ENCODE data around the gene MVB12B.

The MVB12B gene

DNA sequence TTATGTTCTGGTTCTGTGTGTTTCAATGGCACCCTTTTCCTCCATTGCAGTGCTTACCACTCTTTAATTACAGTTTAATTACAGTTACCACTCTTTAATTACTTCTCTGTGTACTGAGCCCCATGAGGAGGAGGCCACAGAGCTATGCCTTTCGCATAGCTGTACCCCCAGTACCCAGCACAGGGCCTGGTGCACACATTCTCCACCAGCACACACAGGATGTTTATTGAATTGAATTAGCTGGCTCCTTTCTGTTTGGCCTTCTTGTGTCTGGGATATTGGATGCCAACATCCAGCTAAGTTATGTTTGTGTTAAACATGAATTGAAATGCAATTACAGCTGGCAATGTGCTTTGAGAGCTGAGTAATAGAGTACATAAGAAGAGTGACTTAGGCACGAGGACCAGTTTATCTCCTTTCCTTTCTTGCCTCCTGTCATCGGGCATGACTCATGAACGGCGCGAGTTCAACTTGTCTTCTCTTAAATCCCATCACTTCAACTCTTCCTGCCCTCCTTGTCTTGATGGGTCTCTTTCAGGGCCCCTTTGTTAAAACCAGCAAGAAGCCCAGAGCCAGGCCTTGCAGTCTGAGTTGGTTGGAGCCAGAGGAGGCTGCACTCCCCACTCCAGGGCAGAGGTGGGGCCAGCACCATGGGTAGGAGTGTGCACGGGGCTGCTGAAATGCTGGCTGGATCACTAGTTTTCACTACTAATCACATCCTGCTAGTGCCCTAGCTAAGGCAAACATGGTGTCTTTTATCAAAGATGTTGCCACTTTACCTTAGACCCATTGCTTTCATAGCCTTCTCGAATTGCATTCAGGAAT, 37.4 kb downstream of the MVB12B start:
- DNase-seq, result no peak

DNA sequence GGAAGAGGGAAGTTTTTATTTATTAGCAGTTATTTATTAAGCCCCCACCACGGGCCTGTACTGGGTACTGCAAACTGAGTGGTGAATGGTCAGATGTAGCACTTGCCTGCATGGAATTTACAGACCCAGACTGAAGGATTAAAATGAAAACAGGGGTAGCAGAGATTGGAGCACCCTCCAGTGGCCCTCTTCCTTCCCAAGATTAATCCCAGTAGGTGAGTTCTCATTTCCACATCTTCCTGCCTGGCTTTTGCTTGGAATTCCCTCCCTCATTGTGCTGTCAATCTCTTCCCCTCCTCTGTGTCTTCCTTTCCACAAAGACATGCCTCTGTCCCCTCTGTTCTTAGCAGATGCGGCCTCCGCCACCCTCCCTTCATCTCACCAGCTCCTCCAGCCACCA, 39.2 kb downstream of the MVB12B start:
- DNase-seq, result no peak

DNA sequence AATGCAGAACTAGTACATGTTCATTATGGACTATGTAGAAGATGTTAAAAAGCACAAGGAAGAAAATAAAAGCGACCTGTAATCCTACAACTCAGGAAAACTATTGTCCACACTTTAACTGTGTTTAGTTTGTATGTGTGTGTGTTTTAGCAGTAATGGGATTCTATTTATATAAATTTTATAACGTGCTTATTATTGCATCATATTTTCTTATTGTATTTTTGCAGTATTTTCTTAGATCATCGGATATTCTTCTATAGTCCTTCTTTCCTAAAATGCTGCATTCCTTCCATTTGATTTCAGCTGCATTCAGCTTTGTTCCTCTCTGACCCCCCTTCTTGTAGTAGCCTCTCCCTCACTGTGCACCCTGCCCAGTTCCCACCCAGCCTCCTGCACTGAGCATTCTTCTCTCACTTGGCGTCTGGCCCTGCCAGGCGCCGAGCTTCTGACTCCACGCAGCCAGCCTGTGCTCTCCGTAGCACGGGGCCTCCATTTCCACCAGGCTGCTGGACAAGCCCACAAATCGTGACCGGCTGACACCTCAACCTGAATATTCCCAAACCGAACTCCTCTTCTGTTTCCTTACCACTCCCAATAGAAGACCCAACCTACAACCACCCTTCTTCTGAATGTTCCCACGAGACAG, 39.9 kb downstream of the MVB12B start:
- DNase-seq, result peak; percentile 87

DNA sequence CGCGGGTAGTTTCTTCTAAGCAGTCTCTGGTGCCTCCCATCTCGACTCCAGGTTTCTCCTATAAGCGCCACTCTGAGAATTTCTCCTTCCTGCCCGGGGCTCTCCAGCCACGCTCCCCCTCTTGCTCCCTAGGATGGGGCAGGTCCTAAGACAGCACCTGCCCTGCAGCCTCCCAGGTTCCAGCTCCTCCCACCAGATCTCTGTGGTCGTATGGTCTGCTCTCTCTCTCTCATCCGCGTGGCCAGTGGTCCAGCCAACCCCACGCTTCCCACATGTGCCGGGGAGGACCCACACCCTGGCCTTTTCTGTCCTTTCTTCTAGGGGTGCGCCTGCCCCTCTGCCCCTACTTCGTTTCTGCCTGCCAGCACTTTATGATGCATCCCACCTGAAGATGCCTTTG, 40.5 kb downstream of the MVB12B start:
- no peak for DNase-seq

DNA sequence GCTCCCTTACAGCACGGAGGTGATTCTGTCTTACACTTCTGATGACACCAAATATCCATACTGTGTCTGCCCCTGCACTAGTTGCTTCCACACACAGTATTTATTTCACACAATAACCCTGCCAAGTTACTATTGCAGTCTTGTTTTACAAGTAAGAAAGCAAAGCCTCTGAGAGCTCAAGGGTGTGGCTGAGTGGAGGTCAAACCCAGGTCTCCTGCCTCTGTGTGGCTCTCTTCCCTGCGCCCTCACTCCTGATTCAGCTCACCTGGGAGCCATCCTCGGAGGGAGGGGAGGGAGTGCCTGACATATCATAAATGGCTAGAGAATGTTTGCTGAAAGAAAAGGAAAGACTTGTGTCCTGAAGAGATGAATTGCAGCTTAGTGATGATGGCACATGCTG, 41.0 kb downstream of the MVB12B start:
- no peak for DNase-seq

DNA sequence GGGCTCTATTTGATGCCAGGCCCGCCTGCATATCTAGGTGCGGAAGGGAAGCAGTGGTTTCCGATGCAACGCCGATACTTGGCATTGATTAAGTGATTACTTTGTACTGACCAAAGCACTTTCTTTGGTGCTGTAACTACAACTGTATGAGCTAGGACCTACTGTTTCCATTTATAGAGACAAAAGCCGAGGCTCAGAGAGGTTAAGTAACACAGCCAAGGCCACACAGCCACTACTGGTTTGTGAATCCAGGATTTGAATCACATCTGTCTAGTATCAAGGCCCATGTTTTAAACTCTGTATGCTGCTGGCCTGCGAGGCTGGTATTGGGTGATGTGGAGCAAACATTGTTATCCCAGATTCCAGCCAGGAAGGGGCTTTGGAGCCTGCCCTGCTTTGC, 41.4 kb downstream of the MVB12B start:
- DNase-seq, result no peak

DNA sequence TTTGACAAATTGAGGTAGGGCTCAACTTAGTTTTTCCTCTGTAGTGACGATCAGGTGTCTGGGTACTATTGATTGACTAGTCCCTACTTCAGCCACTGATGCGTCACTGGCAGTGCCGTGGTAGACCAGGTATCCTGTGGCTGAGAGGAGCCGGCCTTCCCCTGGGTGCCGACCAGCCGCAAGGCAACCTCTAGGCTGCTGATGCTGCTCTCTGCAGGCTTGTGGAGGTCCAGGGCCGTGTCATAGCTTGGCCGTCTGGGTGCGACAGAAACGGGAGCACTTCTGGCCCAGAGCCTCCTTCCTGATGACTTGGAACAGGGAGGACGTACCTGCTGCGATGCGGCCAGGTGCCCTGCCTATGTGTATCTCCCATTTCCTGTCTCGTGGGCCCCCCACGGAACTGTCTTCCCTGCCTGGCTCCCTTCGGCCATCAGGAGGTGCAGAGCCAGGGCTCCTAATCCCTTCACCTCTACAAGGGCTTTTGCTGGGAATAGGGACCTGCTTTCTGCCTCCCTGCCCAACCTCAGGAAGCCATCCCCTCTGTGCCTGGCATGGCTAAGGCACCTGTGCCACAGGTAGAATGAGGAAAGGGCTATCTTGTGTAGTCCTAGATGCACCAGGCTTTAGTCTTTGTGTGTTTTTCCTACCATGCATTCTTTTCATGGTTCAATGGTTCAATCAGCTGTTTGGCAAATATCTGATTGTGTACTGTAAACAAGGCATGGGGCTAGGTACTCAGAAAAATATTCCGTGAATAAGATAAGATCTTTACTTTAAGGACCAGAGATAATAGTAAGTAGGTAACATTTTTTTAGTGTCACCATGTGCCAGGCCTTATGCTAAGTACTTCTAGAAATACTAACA, 44.6 kb downstream of the MVB12B start:
- DNase-seq, result no peak

DNA sequence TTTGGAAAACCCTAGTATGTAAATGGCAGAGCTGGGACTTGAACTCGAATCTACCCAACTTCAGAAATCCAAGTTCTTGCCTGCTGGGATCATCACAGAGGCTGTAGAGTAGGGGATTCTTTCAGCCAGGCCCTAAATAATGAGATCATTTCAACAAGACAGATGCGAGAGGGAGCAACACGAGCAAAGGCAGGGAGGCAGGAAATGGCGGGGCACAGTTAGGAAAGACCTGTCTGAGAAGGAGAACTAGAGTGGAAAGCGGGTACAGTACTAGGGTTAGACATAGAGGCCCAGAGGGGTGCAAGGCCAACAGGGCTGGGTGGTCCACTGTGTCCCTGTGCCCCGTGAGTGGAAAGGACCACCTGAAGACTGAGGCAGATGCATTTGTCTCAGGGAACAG, 46.1 kb downstream of the MVB12B start:
- DNase-seq, result no peak

DNA sequence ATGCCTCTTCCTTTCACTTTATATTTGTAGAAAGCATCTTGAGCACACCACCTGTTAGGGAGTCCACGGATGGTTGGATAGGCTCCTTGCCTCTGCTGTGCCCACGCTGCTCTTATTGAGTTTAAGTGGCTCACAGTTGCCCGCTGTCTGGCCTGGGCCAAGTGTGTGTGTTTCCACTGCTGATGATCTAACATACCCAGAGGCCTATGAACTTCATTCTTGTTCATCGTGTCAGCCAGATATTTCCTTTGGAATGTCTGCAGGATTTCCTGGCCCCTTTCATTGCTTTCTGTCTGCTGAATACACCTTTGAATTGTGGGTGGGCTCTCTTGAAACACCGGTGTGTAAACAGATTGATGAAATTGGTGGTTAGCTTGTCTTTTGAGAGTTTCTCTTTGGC, 46.6 kb downstream of the MVB12B start:
- no peak for DNase-seq

DNA sequence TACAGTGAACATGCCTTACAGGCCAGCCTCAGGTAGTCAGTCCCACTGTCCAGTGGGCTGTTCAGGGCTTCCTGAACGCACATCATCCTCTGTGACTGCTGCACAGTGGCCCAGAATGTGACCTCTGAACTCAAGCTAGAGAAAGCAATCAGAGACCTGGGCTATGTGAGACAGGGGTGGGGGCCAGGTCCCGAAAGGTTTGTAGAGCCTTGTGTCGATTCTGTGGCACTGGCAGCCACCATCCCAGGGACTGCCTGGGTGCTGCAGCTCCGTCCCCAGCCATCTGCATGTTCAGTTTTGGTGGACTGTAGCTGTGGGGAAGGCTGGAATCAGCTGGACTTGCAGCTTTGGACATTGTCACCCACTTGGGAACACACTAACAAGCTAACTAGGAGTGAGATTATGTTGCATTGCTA, 47.7 kb downstream of the MVB12B start:
- no peak for DNase-seq

DNA sequence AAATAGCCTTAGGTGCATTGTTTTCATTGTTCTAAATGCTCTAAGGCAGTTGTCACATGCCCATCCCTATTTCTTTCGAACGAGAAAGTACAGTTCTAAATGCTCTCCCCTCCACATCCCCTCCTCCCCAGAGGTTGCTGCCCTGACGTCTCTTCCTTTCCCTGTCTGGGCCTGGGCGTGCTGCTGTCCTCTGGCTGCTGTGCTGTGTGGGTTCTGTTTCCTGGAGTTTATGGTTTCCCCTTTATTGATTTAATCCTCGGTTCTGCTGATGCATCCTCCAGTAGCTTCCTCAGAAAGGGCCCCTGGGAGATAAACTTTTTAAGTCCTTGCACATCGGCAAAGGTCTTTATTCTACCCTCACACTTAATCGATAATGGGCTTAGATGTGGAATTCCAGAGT, 48.8 kb downstream of the MVB12B start:
- DNase-seq, result peak; percentile 62

DNA sequence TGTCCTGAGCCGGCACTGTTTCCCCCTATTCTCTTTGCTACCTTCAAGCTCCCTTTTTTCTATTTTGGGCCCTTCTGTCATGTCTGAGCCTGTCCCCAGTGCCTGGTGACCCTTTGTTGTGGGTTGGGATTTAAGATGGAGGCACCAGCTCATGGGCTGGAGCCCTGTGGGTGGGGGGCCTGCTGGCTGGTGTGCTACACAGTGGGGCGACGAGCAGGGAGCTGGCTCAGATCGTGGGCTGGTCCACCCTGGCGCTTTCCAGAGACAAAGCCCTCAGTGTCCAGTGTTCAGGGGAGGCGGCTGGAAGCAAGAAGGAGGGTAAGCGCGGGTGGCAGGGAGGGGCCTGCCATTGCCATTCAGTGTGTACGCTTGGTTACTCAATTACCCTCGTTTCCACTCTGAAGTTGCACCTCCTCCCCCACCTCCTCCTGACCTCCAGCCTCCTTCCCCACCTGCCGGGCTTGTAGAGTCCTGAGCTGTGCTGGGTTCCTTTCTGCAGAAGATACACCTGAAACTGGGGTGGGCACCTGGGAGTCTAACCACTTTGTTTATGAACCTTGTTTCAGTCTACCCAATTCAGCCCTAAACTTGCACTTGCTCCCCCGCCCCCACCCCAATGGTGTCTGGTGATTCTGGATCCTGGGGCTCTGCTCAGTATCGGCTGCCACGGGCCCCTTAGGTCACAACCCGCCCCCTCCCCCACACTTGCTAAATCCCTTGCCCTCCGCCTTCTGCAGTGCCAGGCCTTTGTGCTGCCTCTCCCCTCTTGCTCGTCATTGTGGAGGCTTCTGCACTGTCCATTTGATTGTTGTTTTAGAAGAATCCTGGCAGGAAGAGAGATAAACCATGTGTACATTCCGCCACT, 49.9 kb downstream of the MVB12B start:
- DNase-seq, result peak; percentile 85

DNA sequence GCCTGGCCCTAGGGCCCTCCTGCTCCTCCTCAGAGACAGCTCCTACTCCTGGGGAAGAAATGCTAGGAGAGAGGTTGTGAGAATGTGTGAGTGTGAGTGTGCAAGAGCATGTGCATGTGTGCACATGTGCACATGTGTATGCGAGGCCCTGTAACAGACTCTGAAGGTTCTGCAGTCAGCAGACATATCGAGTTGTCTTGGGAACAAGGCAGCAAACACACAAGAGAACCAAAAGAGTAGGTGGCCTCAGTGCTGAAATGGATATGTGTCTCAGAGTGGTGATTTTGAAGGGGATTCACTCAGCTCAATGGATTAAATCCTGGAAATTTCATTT, 50.5 kb downstream of the MVB12B start:
- DNase-seq, result no peak

DNA sequence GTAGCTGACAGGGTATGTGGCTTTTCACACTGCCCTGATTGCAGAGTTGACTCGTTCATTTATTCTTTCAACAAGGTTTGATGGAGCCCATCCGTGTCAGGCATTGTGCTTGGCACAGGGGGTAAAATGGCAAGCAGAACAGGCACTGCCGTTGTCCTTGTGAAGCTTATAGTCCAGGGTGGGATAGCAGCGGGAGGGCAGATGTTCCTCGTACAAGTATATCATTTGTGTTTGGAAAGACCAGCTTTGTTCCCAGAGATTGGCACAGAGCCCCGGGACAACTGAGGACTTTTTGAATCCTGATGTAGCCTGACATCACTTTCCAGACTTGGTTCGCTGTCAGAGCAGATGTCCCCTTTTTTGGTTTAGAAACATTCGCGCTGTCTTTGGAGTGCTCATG, 50.9 kb downstream of the MVB12B start:
- DNase-seq, result peak; percentile 93

DNA sequence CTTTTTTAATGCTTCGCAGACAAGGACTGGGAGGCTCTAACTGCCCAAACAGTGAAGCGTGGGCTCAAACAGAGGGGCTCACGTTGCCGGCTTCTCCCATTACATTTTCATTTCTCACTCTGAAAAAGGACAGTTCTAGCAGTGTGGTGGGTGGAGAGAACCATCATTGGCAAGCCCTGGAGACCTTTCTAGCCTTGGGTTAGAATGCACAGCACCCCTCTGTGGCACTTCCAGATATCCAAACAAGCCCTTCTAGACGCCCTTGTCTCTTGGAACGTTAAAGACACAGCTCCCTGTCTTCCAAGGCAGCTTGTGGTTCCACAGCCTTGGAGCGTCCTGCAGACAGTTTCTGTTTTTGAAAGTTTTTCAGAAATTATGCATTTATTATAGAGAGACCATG, 52.1 kb downstream of the MVB12B start:
- no peak for DNase-seq

DNA sequence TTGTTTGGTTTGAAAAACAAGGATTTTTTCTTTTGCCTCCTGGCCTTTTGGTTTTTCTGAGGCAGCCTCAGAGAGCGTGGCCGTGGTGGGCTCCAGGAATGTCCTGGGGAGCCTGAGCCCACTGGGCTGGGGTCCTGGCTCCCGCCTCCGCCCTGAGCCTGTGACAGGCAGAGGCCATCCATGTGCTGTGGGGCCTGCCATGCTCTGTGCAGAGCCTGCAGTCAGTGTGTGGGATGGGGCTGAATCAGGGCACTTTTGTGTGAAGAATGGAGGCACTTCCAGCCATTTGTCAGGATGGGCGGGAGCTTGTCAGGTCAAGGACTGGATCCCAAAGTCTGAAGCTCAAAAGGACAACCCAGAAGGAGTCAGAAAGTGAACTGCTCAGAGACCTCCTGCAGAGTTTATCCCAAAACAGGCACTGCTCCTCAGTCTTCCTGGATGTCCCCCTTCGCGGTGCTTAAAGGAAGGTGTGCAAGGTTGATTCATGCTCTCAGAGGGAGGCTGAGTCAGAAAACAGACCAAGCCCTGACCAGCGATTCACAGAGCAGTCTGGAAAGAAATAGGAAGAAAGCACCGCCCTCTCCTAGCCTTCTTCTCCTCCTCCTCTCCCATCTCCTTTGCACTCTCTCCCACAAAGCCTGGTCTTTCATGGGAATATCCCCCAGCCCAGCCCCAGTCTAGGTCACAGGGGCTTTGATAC, 53.2 kb downstream of the MVB12B start:
- DNase-seq, result no peak

DNA sequence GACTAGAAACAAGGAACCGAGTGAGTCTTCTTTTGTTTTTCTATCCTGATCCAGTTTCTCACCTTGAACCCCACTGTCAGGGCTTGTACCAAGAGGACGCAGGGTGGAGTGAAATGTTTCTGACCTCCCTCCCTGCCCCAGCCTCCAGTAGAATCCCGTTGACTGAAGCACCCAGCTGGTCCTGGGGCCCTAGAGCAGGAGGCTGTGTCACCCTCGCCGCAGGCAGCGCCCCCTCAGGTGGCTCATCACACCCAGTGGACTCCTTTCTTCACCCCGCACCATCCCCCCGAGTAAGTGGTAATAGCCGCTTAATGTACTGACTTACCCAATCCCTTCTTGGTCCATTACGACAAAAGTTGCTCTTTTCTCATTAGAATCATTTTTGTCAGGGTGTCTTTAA, 53.8 kb downstream of the MVB12B start:
- DNase-seq, result no peak

DNA sequence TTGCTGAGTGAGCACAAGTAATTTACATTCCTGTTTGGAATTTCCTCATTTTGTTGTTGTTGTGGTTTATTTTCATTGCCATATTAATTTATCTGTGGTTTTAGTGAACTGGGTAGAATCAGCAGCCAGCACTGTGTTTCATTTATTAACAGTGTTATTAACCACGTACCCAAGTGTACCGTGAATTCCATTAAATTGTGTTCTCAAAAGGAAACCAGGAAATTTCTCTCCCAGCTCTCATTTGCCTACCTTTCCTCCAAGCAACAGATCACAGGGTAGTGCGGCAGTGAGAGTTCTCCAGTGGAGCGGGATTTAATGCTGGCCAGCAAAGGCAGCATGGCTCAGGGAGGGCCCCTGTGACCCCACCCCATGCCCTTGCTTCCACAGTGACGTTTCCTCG, 54.6 kb downstream of the MVB12B start:
- DNase-seq, result no peak

DNA sequence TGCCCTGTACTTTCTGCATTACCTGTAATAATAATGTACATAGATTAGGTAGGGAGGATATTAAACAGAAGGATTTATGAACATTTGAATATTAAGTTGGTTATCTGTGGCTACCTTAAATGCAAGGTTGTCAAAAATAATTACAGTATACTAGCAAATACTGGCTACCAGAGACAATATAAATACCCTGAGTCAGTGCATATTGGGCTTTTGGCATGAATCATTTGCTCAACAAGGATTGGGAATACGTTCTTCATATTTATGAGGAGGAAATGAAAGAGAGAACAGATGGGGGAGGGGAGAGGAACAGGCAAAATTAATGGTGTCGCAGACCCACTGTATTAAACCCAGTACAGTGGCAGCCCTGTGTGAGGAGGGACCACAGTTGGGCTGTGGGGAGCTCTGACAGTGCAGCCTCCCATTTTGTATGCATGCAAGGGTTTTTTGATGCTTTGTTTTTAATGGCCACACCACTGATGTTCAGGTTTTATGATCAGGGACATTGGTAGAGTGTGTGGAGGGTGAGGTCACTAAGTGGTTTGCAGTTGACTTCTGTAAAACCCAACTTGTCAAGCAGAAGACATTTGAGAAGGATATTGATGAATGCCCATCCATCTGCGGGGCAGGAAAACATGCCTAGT, 56.9 kb downstream of the MVB12B start:
- no peak for DNase-seq

DNA sequence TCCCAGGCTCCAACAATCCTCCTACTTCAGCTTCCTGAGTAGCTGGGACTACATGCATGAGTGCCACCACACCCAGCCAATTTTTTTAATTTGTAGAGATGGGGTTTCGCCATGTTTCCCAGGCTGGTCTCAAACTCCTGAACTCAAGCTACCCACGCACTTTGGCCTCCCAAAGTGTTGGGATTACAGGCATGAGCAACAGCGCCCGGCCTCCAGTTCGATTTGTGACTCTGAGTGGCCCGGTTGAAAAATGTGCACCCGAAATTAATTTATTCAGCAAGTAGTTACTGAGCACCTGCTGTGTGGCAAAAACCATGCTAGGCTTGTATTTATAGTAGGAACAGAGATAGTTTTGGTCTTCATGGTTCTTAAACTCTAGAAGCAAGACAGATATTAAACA, 58.3 kb downstream of the MVB12B start:
- DNase-seq, result no peak

DNA sequence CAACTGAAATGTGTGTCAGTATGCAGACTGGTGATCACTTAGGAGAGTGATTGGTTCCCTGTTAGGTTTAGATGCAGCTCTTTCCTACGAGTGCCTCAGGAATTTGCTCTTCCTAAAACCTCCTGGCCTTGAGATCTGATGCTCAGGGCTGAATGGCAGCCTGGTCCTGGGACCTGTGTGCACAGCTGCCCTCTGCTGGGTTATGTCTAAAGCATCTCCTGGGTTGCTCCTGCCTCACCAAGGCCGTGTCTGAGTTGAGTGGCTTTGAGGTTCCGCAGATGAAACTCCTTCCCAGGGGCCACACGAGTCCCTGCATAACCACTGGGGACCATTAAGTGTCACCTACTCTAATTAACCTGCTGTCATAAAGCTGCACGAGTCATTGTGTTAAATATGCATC, 59.5 kb downstream of the MVB12B start:
- peak; percentile 68 for DNase-seq

DNA sequence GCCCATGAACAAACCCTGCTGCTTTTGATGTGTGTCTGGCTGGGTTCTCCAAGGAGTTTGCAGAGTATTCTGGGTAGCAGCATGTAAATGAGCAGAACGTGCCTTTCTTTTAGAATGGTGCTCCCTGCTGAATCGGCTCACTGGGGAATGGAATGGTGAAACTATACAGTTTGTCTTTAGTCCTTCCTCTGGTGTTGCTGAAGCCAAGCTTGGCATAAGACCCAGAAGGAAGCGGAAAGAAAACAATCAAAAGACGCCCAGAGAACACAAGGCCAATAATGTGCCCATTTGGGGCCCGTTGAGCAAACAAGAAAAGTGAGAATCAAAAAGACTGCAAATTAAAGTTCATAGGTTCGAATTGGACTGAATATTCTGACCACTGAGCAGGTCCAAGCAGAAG, 60.1 kb downstream of the MVB12B start:
- DNase-seq, result no peak
